Keratinocyte (primary cell): ENCODE results near the gene KRT84. TPM values are rescaled to one million over a fixed set of nuclear protein-coding genes. Genes with fewer than 3 reads are reported as not detected.

ENCODE experiments used
- DNase-seq: peaks from one replicate; pipeline ENCODE4 v3.0.0-alpha.2; 2011; ENCODE audit warnings: low read depth, missing footprints, low spot score
- FAIRE-seq: peaks from 2 replicates; lab custom pipeline; 2011; peaks lifted over from hg19 to GRCh38; lab: Jason Lieb, UNC
- H2AFZ ChIP-seq: 2 replicates; pipeline ENCODE4 v1.6.0; 2012; ENCODE audit warnings: low read length, control low read depth, inconsistent platforms; ENCODE audit not compliant: control insufficient read depth
- H3K27ac ChIP-seq: 2 replicates; pipeline ENCODE4 v1.5.1; 2011; ENCODE audit warnings: low read length; ENCODE audit not compliant: control insufficient read depth, insufficient read depth
- H3K27me3 ChIP-seq: 3 replicates; pipeline ENCODE4 v1.6.0; 2011; ENCODE audit warnings: low read length; ENCODE audit not compliant: control insufficient read depth, insufficient read depth; ENCODE audit errors: extremely low read depth
- H3K36me3 ChIP-seq, 2 experiments: 2 replicates in 1 of 2; 3 replicates in 1 of 2; pipeline ENCODE4 v1.5.1; 2011; ENCODE audit warnings: low read length in 2 of 2, mild to moderate bottlenecking in 1 of 2; ENCODE audit not compliant: control insufficient read depth in 2 of 2, insufficient read depth in 2 of 2; ENCODE audit errors: extremely low read depth in 1 of 2
- H3K4me1 ChIP-seq: 3 replicates; pipeline ENCODE4 v1.5.1; 2011; ENCODE audit warnings: low read length; ENCODE audit not compliant: control insufficient read depth, insufficient read depth; ENCODE audit errors: extremely low read depth
- H3K4me2 ChIP-seq: 3 replicates; pipeline ENCODE4 v1.6.0; 2011; ENCODE audit warnings: low read depth, low read length; ENCODE audit not compliant: control insufficient read depth, insufficient read depth; ENCODE audit errors: extremely low read depth
- H3K4me3 ChIP-seq, 3 experiments: fragments of 200-600 bp in 1 of 3; sonication (generic) in 1 of 3; 2 replicates in 2 of 3; 3 replicates in 1 of 3; pipeline ENCODE4 v1.5.1; 2011 to 2016; ENCODE audit warnings: low read length in 3 of 3, mild to moderate bottlenecking in 3 of 3, control low read depth in 2 of 3, inconsistent platforms in 1 of 3, low read depth in 1 of 3, mixed read lengths in 1 of 3, mixed run types in 1 of 3, moderate library complexity in 1 of 3; ENCODE audit not compliant: control insufficient read depth in 2 of 3, insufficient read depth in 2 of 3; ENCODE audit errors: extremely low read depth in 1 of 3
- H3K79me2 ChIP-seq: 2 replicates; pipeline ENCODE4 v1.6.0; 2012; ENCODE audit warnings: low read length; ENCODE audit not compliant: control insufficient read depth, insufficient read depth
- H3K9ac ChIP-seq: 3 replicates; pipeline ENCODE4 v1.6.0; 2011; ENCODE audit warnings: low read length; ENCODE audit not compliant: control insufficient read depth, insufficient read depth; ENCODE audit errors: extremely low read depth
- H3K9me1 ChIP-seq: 3 replicates; pipeline ENCODE4 v1.6.0; 2011; ENCODE audit warnings: low read length; ENCODE audit not compliant: control insufficient read depth, insufficient read depth; ENCODE audit errors: extremely low read depth
- H3K9me3 ChIP-seq: 2 replicates; pipeline ENCODE4 v1.5.1; 2012; ENCODE audit warnings: low read depth, low read length; ENCODE audit not compliant: control insufficient read depth
- H4K20me1 ChIP-seq: 3 replicates; pipeline ENCODE4 v1.6.0; 2011; ENCODE audit warnings: low read length; ENCODE audit not compliant: control insufficient read depth, insufficient read depth; ENCODE audit errors: extremely low read depth
- EZH2 ChIP-seq: IDR thresholded peaks from one replicate; pipeline ENCODE4 v1.6.1; 2012; ENCODE audit warnings: inconsistent platforms, mild to moderate bottlenecking, low read length, moderate library complexity
- dilution Hi-C: fragments of 300-500 bp; cut with MboI; formaldehyde crosslinking; loops from one replicate; pipeline ENCODE4 v1.7.0; 2020; ENCODE audit warnings: low sequenced_read_pairs; ENCODE audit not compliant: extremely low pct_ligation_motif_present
- polyA plus RNA-seq, 5 experiments: library from polyadenylated mRNA; depleted of rRNA in 3 of 5; stranded (reverse) in 3 of 5; stranded (forward) in 1 of 5; unstranded in 1 of 5; fragments of >200 nt; gene quantifications; 1 replicate in 1 of 5; 2 replicates in 3 of 5; 3 replicates in 1 of 5; pipeline versions ENCODE4 v1.2.1 to v1.2.3, GENCODE V29; 2011 to 2012; ENCODE audit warnings: missing spikeins in 2 of 5, low read depth in 1 of 5, low replicate concordance in 1 of 5
- TF ChIP-seq, protein P1 (sequence below), 3 experiments: IDR thresholded peaks in 1 of 3; conservative IDR thresholded peaks in 1 of 3; optimal IDR thresholded peaks in 1 of 3; 2 replicates in 2 of 3; 3 replicates in 1 of 3; pipeline versions ENCODE3 to v1.5.1; 2011; ENCODE audit warnings: low read length in 3 of 3, mild to moderate bottlenecking in 3 of 3, moderate library complexity in 2 of 3, control low read depth in 1 of 3, inconsistent platforms in 1 of 3; ENCODE audit not compliant: insufficient read depth in 2 of 3; ENCODE audit errors: extremely low read depth in 1 of 3

The KRT84 gene
- polyA plus RNA-seq, 1 donor (not counting 4 experiments of a cell fraction or from before 2014, with no cell fraction given) = 0.10 TPM

DNA sequence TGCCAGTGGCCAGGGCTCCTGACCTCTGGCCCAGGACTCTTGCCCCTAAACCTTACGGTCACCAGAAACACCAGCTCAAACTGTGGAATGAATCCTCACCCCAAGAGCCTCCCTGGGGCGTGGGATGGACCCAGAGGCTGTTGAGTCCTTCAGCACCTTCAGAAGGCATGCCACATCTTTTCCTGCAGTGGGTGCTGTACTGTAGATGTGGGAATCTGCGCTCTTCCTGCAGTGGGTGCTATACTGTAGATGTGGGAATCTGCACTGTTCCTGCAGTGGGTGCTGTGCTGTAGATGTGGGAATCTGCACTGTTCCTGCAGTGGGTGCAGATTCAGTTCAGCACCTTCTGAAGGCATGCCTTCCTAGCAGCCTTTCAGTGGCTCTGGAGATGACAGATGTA is 19.5 kb upstream of the KRT84 start:
- FAIRE-seq (no peak), DNase-seq (no peak)
- no peaks in the 10 kb centered on the region for H3K9me3 ChIP-seq
- peaks cover 3% of the 10 kb centered on the region for H3K27me3 ChIP-seq
- no peak overlapping the region for H3K27ac ChIP-seq
- no peaks in the 10 kb centered on the region for H4K20me1 ChIP-seq
- TF ChIP-seq, protein P1, sequence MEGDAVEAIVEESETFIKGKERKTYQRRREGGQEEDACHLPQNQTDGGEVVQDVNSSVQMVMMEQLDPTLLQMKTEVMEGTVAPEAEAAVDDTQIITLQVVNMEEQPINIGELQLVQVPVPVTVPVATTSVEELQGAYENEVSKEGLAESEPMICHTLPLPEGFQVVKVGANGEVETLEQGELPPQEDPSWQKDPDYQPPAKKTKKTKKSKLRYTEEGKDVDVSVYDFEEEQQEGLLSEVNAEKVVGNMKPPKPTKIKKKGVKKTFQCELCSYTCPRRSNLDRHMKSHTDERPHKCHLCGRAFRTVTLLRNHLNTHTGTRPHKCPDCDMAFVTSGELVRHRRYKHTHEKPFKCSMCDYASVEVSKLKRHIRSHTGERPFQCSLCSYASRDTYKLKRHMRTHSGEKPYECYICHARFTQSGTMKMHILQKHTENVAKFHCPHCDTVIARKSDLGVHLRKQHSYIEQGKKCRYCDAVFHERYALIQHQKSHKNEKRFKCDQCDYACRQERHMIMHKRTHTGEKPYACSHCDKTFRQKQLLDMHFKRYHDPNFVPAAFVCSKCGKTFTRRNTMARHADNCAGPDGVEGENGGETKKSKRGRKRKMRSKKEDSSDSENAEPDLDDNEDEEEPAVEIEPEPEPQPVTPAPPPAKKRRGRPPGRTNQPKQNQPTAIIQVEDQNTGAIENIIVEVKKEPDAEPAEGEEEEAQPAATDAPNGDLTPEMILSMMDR (optimal IDR thresholded peaks at IDR 0.05 in 1 of 3, IDR thresholded peaks at IDR 0.05 in 1 of 3, conservative IDR thresholded peaks at IDR 0.05 in 1 of 3; ENCODE audit: extremely low read depth in 1 of 3, insufficient read depth in 2 of 3, low read length in 3 of 3) = peak in 1 of 3 experiments; percentile 3
- no peak for TF ChIP-seq EZH2
- no peaks in the 10 kb centered on the region for H3K9me1 ChIP-seq
- H3K36me3 ChIP-seq = no peaks in the 10 kb centered on the region
- dilution Hi-C loops = no loop called here
- no peaks in the 10 kb centered on the region for H3K79me2 ChIP-seq
- H2AFZ ChIP-seq = no peak overlapping the region
- H3K4me2 ChIP-seq = no peak overlapping the region
- no peak overlapping the region for H3K9ac ChIP-seq
- no peak overlapping the region for H3K4me3 ChIP-seq
- no peaks in the 10 kb centered on the region for H3K4me1 ChIP-seq

DNA sequence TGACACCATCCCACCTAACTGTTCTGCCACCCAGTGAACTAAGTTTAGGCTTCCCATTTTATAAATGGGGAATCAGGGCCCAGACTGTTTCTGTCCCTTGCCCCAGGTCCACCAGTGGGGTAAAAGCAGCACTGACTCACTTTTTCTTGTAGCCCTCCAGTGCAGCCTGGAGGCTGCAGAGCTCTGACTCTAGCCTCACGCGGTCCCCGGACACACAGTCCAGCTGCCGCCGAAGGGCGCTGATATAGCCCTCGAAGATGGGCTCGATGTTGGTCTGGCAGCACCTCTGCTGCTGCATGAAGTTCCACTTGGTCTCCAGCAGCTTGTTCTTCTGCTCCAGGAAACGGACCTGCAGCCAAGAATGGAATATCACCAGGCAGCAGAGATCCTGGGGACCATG is 18.1 kb upstream of the KRT84 start:
- FAIRE-seq (no peak), DNase-seq (no peak)
- Histone ChIP-seq H3K4me1 (no peaks in the 10 kb centered on the region), H3K27me3 (peaks cover 2% of the 10 kb centered on the region), H2AFZ (no peak overlapping the region), H3K9ac (no peak overlapping the region), H3K36me3 (no peaks in the 10 kb centered on the region), H3K27ac (no peak overlapping the region), H3K4me3 (no peak overlapping the region), H3K4me2 (no peak overlapping the region), H3K79me2 (no peaks in the 10 kb centered on the region), H4K20me1 (no peaks in the 10 kb centered on the region), H3K9me3 (no peaks in the 10 kb centered on the region), H3K9me1 (no peaks in the 10 kb centered on the region)
- TF ChIP-seq, protein P1 (optimal IDR thresholded peaks at IDR 0.05 in 1 of 3, IDR thresholded peaks at IDR 0.05 in 1 of 3, conservative IDR thresholded peaks at IDR 0.05 in 1 of 3; ENCODE audit: extremely low read depth in 1 of 3, insufficient read depth in 2 of 3, low read length in 3 of 3) = no peak
- no peak for TF ChIP-seq EZH2
- dilution Hi-C loops = no loop called here
